H9 (cell line): ENCODE measurements around the gene KCNJ12. TPM values are rescaled to one million over a fixed set of nuclear protein-coding genes. Genes with fewer than 3 reads are reported as not detected.
"Not testable (repeated sequence)": the region's sequence is repeated elsewhere in the genome, so short reads cannot be mapped to it uniquely, and the experiment has no call there.

Source experiments
- DNase-seq: peaks from one replicate; pipeline ENCODE4 v3.0.0-alpha.2; 2017
- H2AFZ ChIP-seq: one replicate; pipeline ENCODE4 v1.6.1; 2013; ENCODE audit warnings: mild to moderate bottlenecking, low read length, control low read depth, moderate library complexity
- H2AK5ac ChIP-seq: 2 replicates; pipeline ENCODE4 v1.6.1; 2013; ENCODE audit warnings: low read length, control low read depth, mixed read lengths; ENCODE audit not compliant: insufficient read length
- H2BK120ac ChIP-seq: one replicate; pipeline ENCODE4 v1.6.1; 2013; ENCODE audit warnings: low read depth, mild to moderate bottlenecking, low read length, control low read depth, inconsistent platforms; ENCODE audit not compliant: poor library complexity, severe bottlenecking
- H2BK12ac ChIP-seq: 2 replicates; pipeline ENCODE4 v1.6.1; 2013; ENCODE audit warnings: low read length, control low read depth, mixed read lengths, low read depth; ENCODE audit not compliant: insufficient read length
- H2BK15ac ChIP-seq: 2 replicates; pipeline ENCODE4 v1.6.1; 2013; ENCODE audit warnings: low read depth, low read length, control low read depth
- H2BK20ac ChIP-seq: one replicate; pipeline ENCODE4 v1.6.1; 2013; ENCODE audit warnings: low read depth, mild to moderate bottlenecking, low read length, control low read depth, inconsistent platforms; ENCODE audit not compliant: poor library complexity, severe bottlenecking
- H2BK5ac ChIP-seq: 2 replicates; pipeline ENCODE4 v1.6.1; 2013; ENCODE audit warnings: low read length, control low read depth, mixed read lengths; ENCODE audit not compliant: insufficient read length
- H3K14ac ChIP-seq: 2 replicates; pipeline ENCODE4 v1.6.1; 2013; ENCODE audit warnings: low read length, control low read depth; ENCODE audit not compliant: insufficient read depth
- H3K18ac ChIP-seq: 2 replicates; pipeline ENCODE4 v1.6.1; 2013; ENCODE audit warnings: low read depth, mild to moderate bottlenecking, mixed read lengths, low read length, control low read depth; ENCODE audit not compliant: insufficient read length
- H3K23ac ChIP-seq: 2 replicates; pipeline ENCODE4 v1.6.1; 2013; ENCODE audit warnings: low read length, control low read depth, mixed read lengths, low read depth; ENCODE audit not compliant: insufficient read length
- H3K23me2 ChIP-seq: 2 replicates; pipeline ENCODE4 v1.6.1; 2013; ENCODE audit warnings: low read depth, mild to moderate bottlenecking, mixed read lengths, low read length, control low read depth; ENCODE audit not compliant: insufficient read length, poor library complexity, severe bottlenecking
- H3K27ac ChIP-seq: 2 replicates; pipeline ENCODE4 v1.5.1; 2013; ENCODE audit warnings: low read length, control low read depth, mixed read lengths, low read depth; ENCODE audit not compliant: insufficient read length
- H3K27me3 ChIP-seq: 2 replicates; pipeline ENCODE4 v1.6.1; 2013; ENCODE audit warnings: low read length, control low read depth, inconsistent platforms; ENCODE audit not compliant: insufficient read depth
- H3K4ac ChIP-seq: 2 replicates; pipeline ENCODE4 v1.6.1; 2013; ENCODE audit warnings: low read depth, mild to moderate bottlenecking, control low read depth, inconsistent platforms, low read length, moderate library complexity
- H3K4me1 ChIP-seq: 2 replicates; pipeline ENCODE4 v1.6.1; 2013; ENCODE audit warnings: low read length, control low read depth, inconsistent platforms; ENCODE audit not compliant: insufficient read depth
- H3K4me2 ChIP-seq: 2 replicates; pipeline ENCODE4 v1.6.1; 2013; ENCODE audit warnings: low read length, control low read depth, mixed read lengths; ENCODE audit not compliant: insufficient read length, insufficient read depth
- H3K56ac ChIP-seq: 2 replicates; pipeline ENCODE4 v1.6.1; 2013; ENCODE audit warnings: low read depth, mild to moderate bottlenecking, mixed read lengths, low read length, control low read depth; ENCODE audit not compliant: insufficient read length
- H3K79me1 ChIP-seq: 2 replicates; pipeline ENCODE4 v1.6.1; 2013; ENCODE audit warnings: low read depth, mild to moderate bottlenecking, moderate library complexity, low read length, control low read depth, inconsistent platforms; ENCODE audit not compliant: insufficient read depth, poor library complexity, severe bottlenecking
- H3K79me2 ChIP-seq: 2 replicates; pipeline ENCODE4 v1.6.1; 2013; ENCODE audit warnings: low read length, control low read depth, inconsistent platforms; ENCODE audit not compliant: insufficient read depth
- H3K9ac ChIP-seq: 2 replicates; pipeline ENCODE4 v1.6.1; 2013; ENCODE audit warnings: low read length, control low read depth, mixed read lengths; ENCODE audit not compliant: insufficient read length; ENCODE audit errors: extremely low read depth
- H3K9me3 ChIP-seq: one replicate; pipeline ENCODE4 v1.6.1; 2013; ENCODE audit warnings: low read depth, low read length, inconsistent platforms; ENCODE audit not compliant: control insufficient read depth
- H3T11ph ChIP-seq: one replicate; pipeline ENCODE4 v1.6.1; 2013; ENCODE audit warnings: mild to moderate bottlenecking, low read length, control low read depth, inconsistent platforms
- H4K20me1 ChIP-seq: one replicate; pipeline ENCODE4 v1.6.1; 2013; ENCODE audit not compliant: control insufficient read depth, insufficient read length, insufficient read depth
- H4K5ac ChIP-seq: 2 replicates; pipeline ENCODE4 v1.6.1; 2013; ENCODE audit warnings: low read depth, mild to moderate bottlenecking, mixed read lengths, low read length, control low read depth; ENCODE audit not compliant: insufficient read length
- H4K8ac ChIP-seq: replicated peaks from 2 replicates; pipeline ENCODE4 v1.6.1; 2013; ENCODE audit warnings: low read length, control low read depth, mixed read lengths, low read depth; ENCODE audit not compliant: insufficient read length
- H4K91ac ChIP-seq: 2 replicates; pipeline ENCODE4 v1.6.1; 2013; ENCODE audit warnings: low read depth, mild to moderate bottlenecking, moderate library complexity, mixed read lengths, low read length, control low read depth; ENCODE audit not compliant: insufficient read length
- H3K27ac Mint-ChIP-seq, 3 experiments: 2 replicates in 2 of 3; 3 replicates in 1 of 3; pipeline ENCODE4 v1.8.0; 2020 to 2021; ENCODE audit warnings: mixed read lengths in 3 of 3, mild to moderate bottlenecking in 1 of 3, moderate library complexity in 1 of 3
- H3K27me3 Mint-ChIP-seq: 2 replicates; pipeline ENCODE4 v1.8.0; 2021; ENCODE audit warnings: low read depth, mild to moderate bottlenecking, moderate library complexity, mixed read lengths
- H3K36me3 Mint-ChIP-seq, 3 experiments: 2 replicates in 2 of 3; 3 replicates in 1 of 3; pipeline ENCODE4 v1.8.0; 2020 to 2021; ENCODE audit warnings: low read depth in 3 of 3, mixed read lengths in 3 of 3; ENCODE audit not compliant: insufficient read depth in 1 of 3
- H3K4me1 Mint-ChIP-seq, 2 experiments: 2 replicates each; pipeline ENCODE4 v1.8.0; 2020; ENCODE audit warnings: mixed read lengths in 2 of 2
- H3K4me3 Mint-ChIP-seq, 2 experiments: 2 replicates in 1 of 2; 3 replicates in 1 of 2; pipeline ENCODE4 v1.8.0; 2020 to 2021; ENCODE audit warnings: mild to moderate bottlenecking in 2 of 2, mixed read lengths in 2 of 2, moderate library complexity in 1 of 2
- H3K9me3 Mint-ChIP-seq, 2 experiments: 2 replicates in 1 of 2; 3 replicates in 1 of 2; pipeline ENCODE4 v1.8.0; 2020; ENCODE audit warnings: mild to moderate bottlenecking in 2 of 2, mixed read lengths in 2 of 2, moderate library complexity in 1 of 2
- WGBS: extraction: QIAGEN DNeasy Blood & Tissue Kit; methylation state at CpG from one replicate; pipeline ENCODE4 v1.1.7; 2013; ENCODE audit warnings: missing lambda C conversion rate, low lambda C conversion rate, mixed read lengths; ENCODE audit not compliant: insufficient read length; ENCODE audit errors: extremely low coverage; 5-methylcytosine and 5-hydroxymethylcytosine counted together
- total RNA-seq: library from RNA; stranded (reverse); gene quantifications from 2 replicates; pipeline ENCODE4 v1.2.1, GENCODE V29; 2021
- TF ChIP-seq, protein P1 (sequence below): fragments of 200-600 bp; sonication (generic); conservative IDR thresholded peaks from 3 replicates; pipeline ENCODE4 v1.8.0; 2021; ENCODE audit warnings: antibody characterized with exemption, mild to moderate bottlenecking

KCNJ12 gene
- total RNA-seq, 1 experiment from 2014 or later: 0.39 TPM

GRCh38 chr17:21345236-21345635 is 30.9 kb upstream of the KCNJ12 start:
- H3K4me1 Mint-ChIP-seq: no peaks in the 10 kb centered on the region
- H3K9me3 Mint-ChIP-seq: peaks cover 9 to 14% of the 10 kb centered on the region in 2 experiments
- no peak overlapping the region for H3K9ac ChIP-seq
- H2BK20ac ChIP-seq: no peak overlapping the region
- H2BK120ac ChIP-seq: no peak overlapping the region
- no peak overlapping the region for H2BK15ac ChIP-seq
- no peaks in the 10 kb centered on the region for H3K23me2 ChIP-seq
- no peak overlapping the region for H3K14ac ChIP-seq
- H3K4me1 ChIP-seq: no peaks in the 10 kb centered on the region
- no peak overlapping the region for H3K4ac ChIP-seq
- H3T11ph ChIP-seq: no peak overlapping the region
- H3K4me2 ChIP-seq: no peak overlapping the region
- peaks cover 0 to 4% (median 0%) of the 10 kb centered on the region in 3 experiments; a peak in 1 of 7 replicates for H3K36me3 Mint-ChIP-seq
- no peak for DNase-seq
- no peak overlapping the region for H2AFZ ChIP-seq
- no peak overlapping the region for H3K4me3 Mint-ChIP-seq
- H3K9me3 ChIP-seq: no peaks in the 10 kb centered on the region
- no peak overlapping the region for H3K27ac Mint-ChIP-seq
- H3K79me1 ChIP-seq: no peaks in the 10 kb centered on the region
- no peak overlapping the region for H2AK5ac ChIP-seq
- H3K18ac ChIP-seq: no peak overlapping the region
- H3K27me3 Mint-ChIP-seq: peaks cover 2% of the 10 kb centered on the region
- no peak overlapping the region for H2BK5ac ChIP-seq
- H4K8ac ChIP-seq: no peak overlapping the region
- H3K27ac ChIP-seq: no peak overlapping the region
- H3K23ac ChIP-seq: no peak overlapping the region
- H2BK12ac ChIP-seq: no peak overlapping the region
- H3K56ac ChIP-seq: no peak overlapping the region
- H3K27me3 ChIP-seq: no peaks in the 10 kb centered on the region
- no peaks in the 10 kb centered on the region for H3K79me2 ChIP-seq
- TF ChIP-seq, protein P1, sequence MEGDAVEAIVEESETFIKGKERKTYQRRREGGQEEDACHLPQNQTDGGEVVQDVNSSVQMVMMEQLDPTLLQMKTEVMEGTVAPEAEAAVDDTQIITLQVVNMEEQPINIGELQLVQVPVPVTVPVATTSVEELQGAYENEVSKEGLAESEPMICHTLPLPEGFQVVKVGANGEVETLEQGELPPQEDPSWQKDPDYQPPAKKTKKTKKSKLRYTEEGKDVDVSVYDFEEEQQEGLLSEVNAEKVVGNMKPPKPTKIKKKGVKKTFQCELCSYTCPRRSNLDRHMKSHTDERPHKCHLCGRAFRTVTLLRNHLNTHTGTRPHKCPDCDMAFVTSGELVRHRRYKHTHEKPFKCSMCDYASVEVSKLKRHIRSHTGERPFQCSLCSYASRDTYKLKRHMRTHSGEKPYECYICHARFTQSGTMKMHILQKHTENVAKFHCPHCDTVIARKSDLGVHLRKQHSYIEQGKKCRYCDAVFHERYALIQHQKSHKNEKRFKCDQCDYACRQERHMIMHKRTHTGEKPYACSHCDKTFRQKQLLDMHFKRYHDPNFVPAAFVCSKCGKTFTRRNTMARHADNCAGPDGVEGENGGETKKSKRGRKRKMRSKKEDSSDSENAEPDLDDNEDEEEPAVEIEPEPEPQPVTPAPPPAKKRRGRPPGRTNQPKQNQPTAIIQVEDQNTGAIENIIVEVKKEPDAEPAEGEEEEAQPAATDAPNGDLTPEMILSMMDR: no peak
- no peak overlapping the region for H4K91ac ChIP-seq
- H4K5ac ChIP-seq: no peak overlapping the region
- no peaks in the 10 kb centered on the region for H4K20me1 ChIP-seq
- WGBS: no CpG with 5 or more reads among the region's 10 CpGs

DNA sequence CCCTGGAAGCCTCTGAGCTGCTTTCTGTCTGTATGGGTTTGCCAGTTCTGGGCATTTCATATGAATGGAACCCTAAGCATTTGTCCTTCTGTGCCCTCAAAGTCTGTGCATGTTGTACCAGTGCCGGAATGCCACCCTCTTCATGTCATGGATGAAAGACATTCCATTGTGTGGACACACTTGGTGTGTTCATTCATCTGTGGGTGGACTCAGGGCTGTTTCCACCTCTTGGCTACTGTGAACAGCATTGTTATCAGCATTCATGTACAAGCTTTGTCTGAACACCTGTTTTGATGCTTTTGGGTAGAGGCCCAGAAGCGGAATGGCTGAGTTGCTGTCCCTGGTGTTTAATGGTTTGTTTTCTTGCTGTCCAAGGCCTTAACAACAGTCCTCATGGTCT is 30.1 kb upstream of the KCNJ12 start:
- not testable (repeated sequence) for H2AK5ac ChIP-seq, H3K14ac ChIP-seq, H3K36me3 Mint-ChIP-seq, H2BK20ac ChIP-seq, H3T11ph ChIP-seq, H3K23ac ChIP-seq, H2BK5ac ChIP-seq, DNase-seq, H3K18ac ChIP-seq, H3K27ac Mint-ChIP-seq, H3K27me3 Mint-ChIP-seq, H2BK120ac ChIP-seq, H2BK15ac ChIP-seq, H3K56ac ChIP-seq, H3K9me3 ChIP-seq, H3K4me3 Mint-ChIP-seq, H3K23me2 ChIP-seq, H4K5ac ChIP-seq, H3K27ac ChIP-seq, H3K4me1 ChIP-seq, H4K91ac ChIP-seq, H2AFZ ChIP-seq, H4K8ac ChIP-seq, H3K79me2 ChIP-seq, H2BK12ac ChIP-seq, H3K9ac ChIP-seq, H3K4ac ChIP-seq, H4K20me1 ChIP-seq, H3K4me1 Mint-ChIP-seq, H3K4me2 ChIP-seq, H3K79me1 ChIP-seq, H3K27me3 ChIP-seq
- H3K9me3 Mint-ChIP-seq: peaks cover 7 to 10% of the 10 kb centered on the region in 2 experiments
- WGBS: no CpG with 5 or more reads among the region's 2 CpGs
